ENCODE results near the gene MRTO4. TPM values are rescaled to one million over a fixed set of nuclear protein-coding genes. Genes with fewer than 3 reads are reported as not detected.

The MRTO4 gene
- total RNA-seq, 1 experiment from 2014 or later: 54.6 TPM

DNA sequence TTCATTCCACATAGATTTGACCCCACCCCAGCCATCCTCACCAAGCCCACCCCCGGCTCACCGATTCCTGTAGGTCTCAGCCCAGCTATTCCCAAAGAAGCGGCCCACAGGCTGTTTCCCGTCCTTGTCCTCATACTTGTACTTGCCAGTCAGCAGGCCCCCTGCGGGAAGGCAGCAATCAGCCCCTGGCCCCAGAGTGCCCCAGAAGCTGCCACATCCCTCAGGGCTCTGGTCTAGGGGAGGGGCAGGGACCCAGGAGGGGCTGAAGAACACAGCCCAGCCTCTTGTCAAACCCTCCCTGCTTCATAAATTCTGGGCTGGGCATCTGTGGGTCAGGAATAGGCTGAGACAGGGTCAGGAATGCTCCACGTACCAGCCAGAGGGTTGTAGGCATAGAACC is 55.3 kb downstream of the MRTO4 start (continued):
- no peak for TF ChIP-seq RELA (CRISPR knock-in tag; IDR thresholded peaks at IDR 0.05; ENCODE audit: borderline replicate concordance)
- TF ChIP-seq TP53 (CRISPR knock-in tag; IDR thresholded peaks at IDR 0.05): no peak

DNA sequence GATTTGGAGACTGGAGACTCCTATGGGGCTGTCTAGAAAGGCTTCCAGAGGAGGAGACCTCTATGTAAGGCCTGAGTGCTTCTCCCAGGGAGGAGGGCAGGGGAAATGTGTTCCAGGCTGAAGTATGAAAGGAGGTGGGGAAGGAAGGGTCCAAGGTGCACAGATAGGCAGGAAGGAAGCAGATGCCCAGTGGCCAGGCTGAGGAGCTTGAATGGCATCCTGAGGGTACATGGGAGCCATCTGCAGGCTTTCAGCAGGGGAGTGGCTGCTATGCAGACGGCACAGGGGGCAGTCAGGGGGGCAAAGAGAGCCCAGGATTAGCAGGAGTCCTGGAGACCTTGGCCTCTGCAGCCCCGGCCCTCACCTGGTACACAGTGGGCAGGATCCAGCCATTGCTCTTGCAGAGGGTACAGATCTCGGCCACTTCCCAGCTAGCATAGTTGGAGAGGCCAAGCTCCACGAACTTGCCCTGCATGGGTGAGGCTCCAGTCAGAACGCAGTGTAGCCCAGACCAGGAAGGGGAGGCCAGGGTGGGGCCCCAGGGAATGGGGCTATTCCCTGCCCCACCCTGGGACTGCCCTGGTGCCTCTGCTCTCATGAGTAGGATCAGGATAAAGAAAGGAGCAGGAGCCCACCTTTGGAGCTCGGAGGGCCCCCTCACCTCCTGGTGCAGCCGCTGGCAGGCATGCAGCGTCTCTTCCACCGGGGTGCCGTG is 56.3 kb downstream of the MRTO4 start:
- no peak overlapping the region for H3K4me3 Mint-ChIP-seq
- H3K9me3 Mint-ChIP-seq: no peaks in the 10 kb centered on the region
- H3K27ac Mint-ChIP-seq: no peak overlapping the region
- ChIA-PET POLR2A (no interaction called here), CTCF (no interaction called here)
- H3K36me3 Mint-ChIP-seq: peaks cover 39% of the 10 kb centered on the region
- H3K4me1 Mint-ChIP-seq: peaks cover 9% of the 10 kb centered on the region
- DNase-seq (ENCODE audit: low spot score) (no peak), ATAC-seq (no peak)
- TF ChIP-seq NFE2L1 (CRISPR knock-in tag; IDR thresholded peaks at IDR 0.05): no peak
- TF ChIP-seq, protein P1, sequence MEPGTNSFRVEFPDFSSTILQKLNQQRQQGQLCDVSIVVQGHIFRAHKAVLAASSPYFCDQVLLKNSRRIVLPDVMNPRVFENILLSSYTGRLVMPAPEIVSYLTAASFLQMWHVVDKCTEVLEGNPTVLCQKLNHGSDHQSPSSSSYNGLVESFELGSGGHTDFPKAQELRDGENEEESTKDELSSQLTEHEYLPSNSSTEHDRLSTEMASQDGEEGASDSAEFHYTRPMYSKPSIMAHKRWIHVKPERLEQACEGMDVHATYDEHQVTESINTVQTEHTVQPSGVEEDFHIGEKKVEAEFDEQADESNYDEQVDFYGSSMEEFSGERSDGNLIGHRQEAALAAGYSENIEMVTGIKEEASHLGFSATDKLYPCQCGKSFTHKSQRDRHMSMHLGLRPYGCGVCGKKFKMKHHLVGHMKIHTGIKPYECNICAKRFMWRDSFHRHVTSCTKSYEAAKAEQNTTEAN (CRISPR knock-in tag; IDR thresholded peaks at IDR 0.05): no peak
- H3K27me3 Mint-ChIP-seq (ENCODE audit: low read depth): peaks cover 6% of the 10 kb centered on the region

DNA sequence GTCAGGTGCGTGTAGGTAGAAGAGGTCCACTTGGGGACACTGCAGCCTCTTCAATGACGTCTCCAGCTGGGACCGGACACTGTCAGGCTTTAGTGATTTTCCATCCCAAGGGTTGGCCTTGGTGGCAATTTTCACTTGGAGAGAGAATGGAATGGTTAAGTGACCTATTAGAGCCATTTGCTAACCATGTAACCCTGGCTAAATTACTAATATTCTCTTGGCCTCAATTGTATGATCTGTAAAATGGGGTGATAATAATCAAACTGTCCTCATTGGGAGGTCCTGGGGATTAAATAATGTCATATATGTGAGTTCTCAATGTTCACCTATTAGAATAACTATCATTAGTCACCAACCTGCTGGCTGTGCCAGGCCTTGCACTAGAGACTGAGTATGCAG is 56.9 kb downstream of the MRTO4 start:
- Mint-ChIP-seq H3K36me3 (peaks cover 35% of the 10 kb centered on the region), H3K9me3 (no peaks in the 10 kb centered on the region), H3K4me3 (no peak overlapping the region), H3K27me3 (ENCODE audit: low read depth) (peaks cover 6% of the 10 kb centered on the region), H3K4me1 (peaks cover 13% of the 10 kb centered on the region), H3K27ac (no peak overlapping the region)
- DNase-seq (ENCODE audit: low spot score) (no peak), ATAC-seq (no peak)
- ChIA-PET CTCF (no interaction called here), POLR2A (no interaction called here)
- TF ChIP-seq, protein P2, sequence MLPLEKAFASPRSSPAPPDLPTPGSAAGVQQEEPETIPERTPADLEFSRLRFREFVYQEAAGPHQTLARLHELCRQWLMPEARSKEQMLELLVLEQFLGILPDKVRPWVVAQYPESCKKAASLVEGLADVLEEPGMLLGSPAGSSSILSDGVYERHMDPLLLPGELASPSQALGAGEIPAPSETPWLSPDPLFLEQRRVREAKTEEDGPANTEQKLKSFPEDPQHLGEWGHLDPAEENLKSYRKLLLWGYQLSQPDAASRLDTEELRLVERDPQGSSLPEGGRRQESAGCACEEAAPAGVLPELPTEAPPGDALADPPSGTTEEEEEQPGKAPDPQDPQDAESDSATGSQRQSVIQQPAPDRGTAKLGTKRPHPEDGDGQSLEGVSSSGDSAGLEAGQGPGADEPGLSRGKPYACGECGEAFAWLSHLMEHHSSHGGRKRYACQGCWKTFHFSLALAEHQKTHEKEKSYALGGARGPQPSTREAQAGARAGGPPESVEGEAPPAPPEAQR (CRISPR knock-in tag; IDR thresholded peaks at IDR 0.05): no peak
- TF ChIP-seq CREM (CRISPR knock-in tag; IDR thresholded peaks at IDR 0.05) (no peak), CREB1 (CRISPR knock-in tag; IDR thresholded peaks at IDR 0.05) (no peak), RELA (CRISPR knock-in tag; IDR thresholded peaks at IDR 0.05; ENCODE audit: borderline replicate concordance) (no peak), NR3C1 (CRISPR knock-in tag; conservative IDR thresholded peaks at IDR 0.05; ENCODE audit: low read depth) (no peak)
- TF ChIP-seq, protein P3, sequence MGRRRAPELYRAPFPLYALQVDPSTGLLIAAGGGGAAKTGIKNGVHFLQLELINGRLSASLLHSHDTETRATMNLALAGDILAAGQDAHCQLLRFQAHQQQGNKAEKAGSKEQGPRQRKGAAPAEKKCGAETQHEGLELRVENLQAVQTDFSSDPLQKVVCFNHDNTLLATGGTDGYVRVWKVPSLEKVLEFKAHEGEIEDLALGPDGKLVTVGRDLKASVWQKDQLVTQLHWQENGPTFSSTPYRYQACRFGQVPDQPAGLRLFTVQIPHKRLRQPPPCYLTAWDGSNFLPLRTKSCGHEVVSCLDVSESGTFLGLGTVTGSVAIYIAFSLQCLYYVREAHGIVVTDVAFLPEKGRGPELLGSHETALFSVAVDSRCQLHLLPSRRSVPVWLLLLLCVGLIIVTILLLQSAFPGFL (CRISPR knock-in tag; IDR thresholded peaks at IDR 0.05; ENCODE audit: borderline replicate concordance): no peak
- TF ChIP-seq, protein P4, sequence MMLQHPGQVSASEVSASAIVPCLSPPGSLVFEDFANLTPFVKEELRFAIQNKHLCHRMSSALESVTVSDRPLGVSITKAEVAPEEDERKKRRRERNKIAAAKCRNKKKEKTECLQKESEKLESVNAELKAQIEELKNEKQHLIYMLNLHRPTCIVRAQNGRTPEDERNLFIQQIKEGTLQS (CRISPR knock-in tag; conservative IDR thresholded peaks at IDR 0.05): no peak
- TF ChIP-seq, protein P5, sequence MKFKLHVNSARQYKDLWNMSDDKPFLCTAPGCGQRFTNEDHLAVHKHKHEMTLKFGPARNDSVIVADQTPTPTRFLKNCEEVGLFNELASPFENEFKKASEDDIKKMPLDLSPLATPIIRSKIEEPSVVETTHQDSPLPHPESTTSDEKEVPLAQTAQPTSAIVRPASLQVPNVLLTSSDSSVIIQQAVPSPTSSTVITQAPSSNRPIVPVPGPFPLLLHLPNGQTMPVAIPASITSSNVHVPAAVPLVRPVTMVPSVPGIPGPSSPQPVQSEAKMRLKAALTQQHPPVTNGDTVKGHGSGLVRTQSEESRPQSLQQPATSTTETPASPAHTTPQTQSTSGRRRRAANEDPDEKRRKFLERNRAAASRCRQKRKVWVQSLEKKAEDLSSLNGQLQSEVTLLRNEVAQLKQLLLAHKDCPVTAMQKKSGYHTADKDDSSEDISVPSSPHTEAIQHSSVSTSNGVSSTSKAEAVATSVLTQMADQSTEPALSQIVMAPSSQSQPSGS (CRISPR knock-in tag; IDR thresholded peaks at IDR 0.05; ENCODE audit: borderline replicate concordance, low read depth): no peak
- TF ChIP-seq, protein P6, sequence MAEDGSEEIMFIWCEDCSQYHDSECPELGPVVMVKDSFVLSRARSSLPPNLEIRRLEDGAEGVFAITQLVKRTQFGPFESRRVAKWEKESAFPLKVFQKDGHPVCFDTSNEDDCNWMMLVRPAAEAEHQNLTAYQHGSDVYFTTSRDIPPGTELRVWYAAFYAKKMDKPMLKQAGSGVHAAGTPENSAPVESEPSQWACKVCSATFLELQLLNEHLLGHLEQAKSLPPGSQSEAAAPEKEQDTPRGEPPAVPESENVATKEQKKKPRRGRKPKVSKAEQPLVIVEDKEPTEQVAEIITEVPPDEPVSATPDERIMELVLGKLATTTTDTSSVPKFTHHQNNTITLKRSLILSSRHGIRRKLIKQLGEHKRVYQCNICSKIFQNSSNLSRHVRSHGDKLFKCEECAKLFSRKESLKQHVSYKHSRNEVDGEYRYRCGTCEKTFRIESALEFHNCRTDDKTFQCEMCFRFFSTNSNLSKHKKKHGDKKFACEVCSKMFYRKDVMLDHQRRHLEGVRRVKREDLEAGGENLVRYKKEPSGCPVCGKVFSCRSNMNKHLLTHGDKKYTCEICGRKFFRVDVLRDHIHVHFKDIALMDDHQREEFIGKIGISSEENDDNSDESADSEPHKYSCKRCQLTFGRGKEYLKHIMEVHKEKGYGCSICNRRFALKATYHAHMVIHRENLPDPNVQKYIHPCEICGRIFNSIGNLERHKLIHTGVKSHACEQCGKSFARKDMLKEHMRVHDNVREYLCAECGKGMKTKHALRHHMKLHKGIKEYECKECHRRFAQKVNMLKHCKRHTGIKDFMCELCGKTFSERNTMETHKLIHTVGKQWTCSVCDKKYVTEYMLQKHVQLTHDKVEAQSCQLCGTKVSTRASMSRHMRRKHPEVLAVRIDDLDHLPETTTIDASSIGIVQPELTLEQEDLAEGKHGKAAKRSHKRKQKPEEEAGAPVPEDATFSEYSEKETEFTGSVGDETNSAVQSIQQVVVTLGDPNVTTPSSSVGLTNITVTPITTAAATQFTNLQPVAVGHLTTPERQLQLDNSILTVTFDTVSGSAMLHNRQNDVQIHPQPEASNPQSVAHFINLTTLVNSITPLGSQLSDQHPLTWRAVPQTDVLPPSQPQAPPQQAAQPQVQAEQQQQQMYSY (CRISPR knock-in tag; IDR thresholded peaks at IDR 0.05): no peak
